Measurements from ENCODE around the gene CLSTN3. TPM values are rescaled to one million over a fixed set of nuclear protein-coding genes. Genes with fewer than 3 reads are reported as not detected.

CLSTN3 gene
- total and polyA plus RNA-seq, 2 experiments from 2014 or later = 14.0 to 35.5 TPM

DNA sequence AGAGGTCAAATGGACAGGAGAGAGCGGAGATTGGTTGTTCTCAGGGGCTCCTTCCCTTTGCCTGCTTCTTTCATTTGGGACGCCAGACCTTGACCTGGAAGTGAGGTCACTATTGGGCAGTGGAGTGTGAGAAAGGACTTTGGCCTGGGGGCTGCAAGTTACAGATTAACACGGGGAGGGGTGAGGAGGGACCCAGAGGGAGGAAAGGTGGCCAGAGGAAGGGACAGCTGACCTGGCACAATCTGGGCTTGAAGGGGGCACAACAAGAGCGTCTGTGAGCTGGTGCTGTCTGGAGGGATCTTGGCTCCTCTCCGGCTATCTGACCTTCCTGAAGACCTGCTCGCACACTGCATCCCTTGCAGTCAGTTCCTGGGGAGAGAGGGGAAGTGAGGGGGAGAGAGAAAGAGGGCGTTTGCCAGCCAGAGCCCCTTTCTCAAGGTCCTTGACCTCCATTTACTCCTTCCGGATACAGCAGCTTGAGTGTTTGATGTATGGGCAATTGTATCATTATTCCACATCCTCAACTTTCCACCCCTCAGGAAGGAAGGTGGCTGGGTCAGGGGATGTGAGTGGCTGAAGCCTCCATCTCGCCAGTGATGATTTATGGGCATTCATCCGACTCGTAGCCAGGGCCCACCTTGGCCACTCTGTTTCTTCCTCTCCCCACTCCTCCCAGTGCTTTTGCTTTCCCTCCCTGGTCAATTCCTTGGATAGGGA, 6.2 kb upstream of the CLSTN3 start:
- TF ChIP-seq, protein P1, sequence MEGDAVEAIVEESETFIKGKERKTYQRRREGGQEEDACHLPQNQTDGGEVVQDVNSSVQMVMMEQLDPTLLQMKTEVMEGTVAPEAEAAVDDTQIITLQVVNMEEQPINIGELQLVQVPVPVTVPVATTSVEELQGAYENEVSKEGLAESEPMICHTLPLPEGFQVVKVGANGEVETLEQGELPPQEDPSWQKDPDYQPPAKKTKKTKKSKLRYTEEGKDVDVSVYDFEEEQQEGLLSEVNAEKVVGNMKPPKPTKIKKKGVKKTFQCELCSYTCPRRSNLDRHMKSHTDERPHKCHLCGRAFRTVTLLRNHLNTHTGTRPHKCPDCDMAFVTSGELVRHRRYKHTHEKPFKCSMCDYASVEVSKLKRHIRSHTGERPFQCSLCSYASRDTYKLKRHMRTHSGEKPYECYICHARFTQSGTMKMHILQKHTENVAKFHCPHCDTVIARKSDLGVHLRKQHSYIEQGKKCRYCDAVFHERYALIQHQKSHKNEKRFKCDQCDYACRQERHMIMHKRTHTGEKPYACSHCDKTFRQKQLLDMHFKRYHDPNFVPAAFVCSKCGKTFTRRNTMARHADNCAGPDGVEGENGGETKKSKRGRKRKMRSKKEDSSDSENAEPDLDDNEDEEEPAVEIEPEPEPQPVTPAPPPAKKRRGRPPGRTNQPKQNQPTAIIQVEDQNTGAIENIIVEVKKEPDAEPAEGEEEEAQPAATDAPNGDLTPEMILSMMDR (IDR thresholded peaks at IDR 0.05; ENCODE audit: low read depth, low read length) = no peak
- H3K36me3 ChIP-seq = no peaks in the 10 kb centered on the region
- H3K9me3 ChIP-seq (ENCODE audit: low read depth) = no peaks in the 10 kb centered on the region
- peaks cover 10% of the 10 kb centered on the region for H3K27me3 ChIP-seq
- H3K27ac ChIP-seq = no peak overlapping the region
- no peak overlapping the region for H3K4me3 ChIP-seq
- no peak for DNase-seq (ENCODE audit: low read depth in 1 of 2, low spot score in 1 of 2)
- no peaks in the 10 kb centered on the region for H3K4me1 ChIP-seq (ENCODE audit: low read depth)

DNA sequence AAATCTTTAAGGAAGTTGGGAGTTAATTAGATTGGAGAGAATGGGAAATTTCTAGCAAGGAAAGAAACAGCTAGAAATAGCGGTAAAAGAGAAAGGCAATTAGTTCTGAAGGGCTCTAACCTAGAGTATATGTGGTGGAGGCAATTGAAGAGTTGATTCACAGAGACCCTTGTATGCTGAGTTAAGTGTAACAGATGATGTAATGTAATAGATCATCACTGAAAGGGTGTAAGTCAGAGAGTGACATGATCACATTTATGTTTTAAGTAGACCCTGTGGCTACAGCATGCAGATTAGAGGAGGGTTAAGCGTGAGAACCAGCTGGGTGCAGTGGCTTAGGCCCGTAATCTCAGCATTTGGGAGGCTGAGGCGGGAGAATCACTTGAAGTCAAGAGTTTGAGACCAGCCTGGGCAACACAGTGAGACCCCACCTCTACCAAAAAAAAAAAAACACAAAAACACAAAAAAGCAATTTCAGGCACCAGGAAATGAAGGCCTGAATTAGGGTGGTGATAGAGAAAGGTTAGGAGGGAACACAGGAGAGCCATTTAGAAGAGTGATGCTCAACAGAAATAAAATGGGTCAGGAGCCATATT, 4.4 kb upstream of the CLSTN3 start:
- TF ChIP-seq, protein P1 (IDR thresholded peaks at IDR 0.05; ENCODE audit: low read depth, low read length) = no peak
- DNase-seq (ENCODE audit: low read depth in 1 of 2, low spot score in 1 of 2) = no peak
- H3K9me3 ChIP-seq (ENCODE audit: low read depth) = no peaks in the 10 kb centered on the region
- peaks cover 13% of the 10 kb centered on the region for H3K27me3 ChIP-seq
- H3K4me1 ChIP-seq (ENCODE audit: low read depth) = no peaks in the 10 kb centered on the region
- H3K4me3 ChIP-seq = no peak overlapping the region
- H3K27ac ChIP-seq = no peak overlapping the region
- no peaks in the 10 kb centered on the region for H3K36me3 ChIP-seq

DNA sequence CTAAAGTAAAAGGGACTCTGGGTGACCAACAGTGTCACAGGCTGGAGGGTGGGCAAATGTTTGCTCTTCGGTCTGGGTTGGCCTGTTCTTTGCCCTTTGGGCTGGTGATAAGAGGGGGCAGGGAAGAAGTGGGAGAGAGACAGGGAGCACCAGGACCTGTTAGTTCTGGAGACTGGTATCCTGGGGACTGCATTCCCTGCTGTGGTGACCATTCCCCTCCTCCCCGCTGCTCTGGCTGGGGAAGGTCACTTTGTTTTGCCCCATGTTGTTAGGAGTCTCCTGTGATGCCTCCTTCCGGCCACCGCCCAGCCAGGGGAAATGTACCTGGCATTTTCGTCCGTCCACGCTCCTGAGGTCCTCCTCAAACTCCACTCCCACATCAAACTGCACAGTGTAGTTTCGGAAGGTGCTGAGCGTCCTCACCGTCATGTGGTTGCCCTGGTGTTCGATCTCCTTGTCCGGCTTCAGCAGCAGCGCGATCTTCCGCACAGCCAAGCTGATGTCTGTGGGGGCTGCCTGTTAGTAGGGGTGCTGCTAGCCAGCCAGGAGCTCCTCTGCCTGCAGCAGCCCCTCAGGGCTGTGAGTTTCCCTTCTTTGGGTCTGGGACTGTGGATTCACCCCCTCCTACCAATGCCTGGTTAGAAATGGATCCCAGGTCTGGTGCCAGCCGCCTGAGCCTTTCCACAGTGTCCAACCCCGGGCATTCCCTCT, 2.1 kb upstream of the CLSTN3 start:
- H3K27ac ChIP-seq = no peak overlapping the region
- peaks cover 26% of the 10 kb centered on the region for H3K27me3 ChIP-seq
- no peaks in the 10 kb centered on the region for H3K9me3 ChIP-seq (ENCODE audit: low read depth)
- no peak for DNase-seq (ENCODE audit: low read depth in 1 of 2, low spot score in 1 of 2)
- no peaks in the 10 kb centered on the region for H3K4me1 ChIP-seq (ENCODE audit: low read depth)
- no peaks in the 10 kb centered on the region for H3K36me3 ChIP-seq
- no peak overlapping the region for H3K4me3 ChIP-seq
- TF ChIP-seq, protein P1 (IDR thresholded peaks at IDR 0.05; ENCODE audit: low read depth, low read length) = no peak

DNA sequence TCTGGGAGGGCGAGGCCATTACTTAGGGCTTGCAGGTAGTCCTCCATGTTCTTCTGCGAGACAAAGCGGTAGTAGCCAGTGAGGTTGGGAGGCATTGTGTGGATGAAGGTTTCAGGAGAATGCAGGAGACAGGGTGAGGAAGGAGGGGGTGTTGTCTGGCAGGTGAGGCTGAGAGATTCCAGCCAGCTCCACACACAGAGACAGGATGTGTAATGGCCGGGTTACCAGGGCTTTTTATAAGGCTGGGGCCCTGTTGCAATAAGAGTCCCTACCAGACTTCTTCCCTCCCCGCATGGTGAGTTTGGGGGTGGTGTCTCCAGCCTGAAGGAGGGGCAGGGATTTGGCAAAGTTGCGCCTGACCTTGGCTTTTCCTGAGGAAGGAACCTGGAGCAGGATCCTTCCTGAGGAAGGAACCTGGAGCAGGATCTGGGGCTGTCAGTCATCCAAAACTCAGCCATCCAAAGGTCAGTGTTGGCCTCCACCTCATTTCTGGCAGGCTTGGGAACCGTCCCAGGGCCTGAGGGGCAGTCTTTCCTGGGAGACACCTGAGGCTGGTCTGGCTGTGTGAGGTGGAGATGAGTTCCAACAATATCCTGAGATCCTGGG, 1.4 kb upstream of the CLSTN3 start, which contains the start of gene RBP5:
TSS of gene RBP5 (minus strand) at position 209 of the 606 bp plus-strand sequence. CDS start at position 95, 114 bp downstream.
- Histone ChIP-seq H3K36me3 (no peaks in the 10 kb centered on the region), H3K4me1 (ENCODE audit: low read depth) (no peaks in the 10 kb centered on the region), H3K9me3 (ENCODE audit: low read depth) (no peaks in the 10 kb centered on the region), H3K27me3 (peaks cover 26% of the 10 kb centered on the region), H3K4me3 (peak within 1 kb of the TSS; percentile 44), H3K27ac (no peak within 1 kb of the TSS)
- DNase-seq (ENCODE audit: low read depth in 1 of 2, low spot score in 1 of 2) = peak in 1 of 2 donors; percentile 14
- TF ChIP-seq, protein P1 (IDR thresholded peaks at IDR 0.05; ENCODE audit: low read depth, low read length) = no peak

DNA sequence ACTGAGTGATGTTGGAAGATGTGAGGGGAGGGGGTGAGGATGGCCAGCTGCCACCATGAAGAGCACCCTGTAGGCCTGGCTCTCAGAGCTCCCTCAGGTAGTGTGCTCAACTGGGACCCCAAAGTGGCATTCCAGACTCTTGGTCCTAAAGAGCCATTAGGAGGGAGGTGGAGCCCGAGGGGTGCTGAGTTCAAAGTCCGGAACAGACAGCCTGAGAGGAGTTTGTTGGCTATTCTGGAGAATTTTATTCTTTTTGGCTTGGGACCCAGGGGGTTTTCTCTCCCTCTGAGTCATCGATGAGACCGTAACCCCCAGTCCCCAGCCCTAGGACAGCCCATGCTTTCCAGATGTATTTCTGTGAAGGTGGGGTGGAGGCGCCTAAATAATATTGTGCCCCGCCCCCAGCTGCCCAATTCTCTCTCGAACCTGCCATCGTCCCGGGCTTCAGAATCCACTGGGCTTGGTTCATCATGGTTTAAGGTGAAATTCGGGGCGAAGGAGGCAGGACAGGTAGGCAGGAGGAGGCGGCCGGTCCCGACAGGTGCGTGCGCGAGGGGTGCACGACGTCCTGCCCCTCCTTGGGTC, 792 bp upstream of the CLSTN3 start:
- peak overlapping the region; percentile 44 for H3K4me3 ChIP-seq
- no peaks in the 10 kb centered on the region for H3K4me1 ChIP-seq (ENCODE audit: low read depth)
- H3K36me3 ChIP-seq = no peaks in the 10 kb centered on the region
- H3K27me3 ChIP-seq = peaks cover 26% of the 10 kb centered on the region
- H3K9me3 ChIP-seq (ENCODE audit: low read depth) = no peaks in the 10 kb centered on the region
- TF ChIP-seq, protein P1 (IDR thresholded peaks at IDR 0.05; ENCODE audit: low read depth, low read length) = no peak
- no peak for DNase-seq (ENCODE audit: low read depth in 1 of 2, low spot score in 1 of 2)
- no peak overlapping the region for H3K27ac ChIP-seq
